Esophagus muscularis mucosa (tissue), 4 donors: Measurements from ENCODE around the gene KIAA0825. TPM values are rescaled to one million over a fixed set of nuclear protein-coding genes. Genes with fewer than 3 reads are reported as not detected.

ENCODE experiments used
- DNase-seq: peaks from one replicate; pipeline ENCODE4 v3.0.0-alpha.2; 2017; ENCODE audit errors: extremely low spot score
- H3K27ac ChIP-seq, 4 donors: fragments of 200-600 bp; sonication (generic); replicated peaks in 1 of 4; 1 replicate in 3 of 4; 2 replicates in 1 of 4; pipeline ENCODE4 v1.5.1; 2016 to 2019; ENCODE audit warnings: mild to moderate bottlenecking in 1 of 4
- H3K27me3 ChIP-seq, 4 donors: fragments of 200-600 bp; sonication (generic); one replicate each; pipeline versions ENCODE4 v1.5.1 to v1.6.0; 2016 to 2019
- H3K36me3 ChIP-seq, 4 donors: fragments of 200-600 bp; sonication (generic); one replicate each; pipeline ENCODE4 v1.5.1; 2016 to 2019
- H3K4me1 ChIP-seq, 4 donors: fragments of 200-600 bp; sonication (generic); one replicate each; pipeline ENCODE4 v1.5.1; 2016 to 2019
- H3K4me3 ChIP-seq, 4 donors: fragments of 200-600 bp; sonication (generic); 1 replicate in 2 of 4; 2 replicates in 2 of 4; pipeline ENCODE4 v1.5.1; 2016 to 2019; ENCODE audit warnings: mild to moderate bottlenecking in 4 of 4, moderate library complexity in 1 of 4
- H3K9me3 ChIP-seq, 4 donors: fragments of 200-600 bp; sonication (generic); 1 replicate in 3 of 4; 2 replicates in 1 of 4; pipeline ENCODE4 v1.5.1; 2016 to 2019
- CTCF ChIP-seq, 3 experiments: fragments of 200-600 bp in 2 of 3; fragments of 450-650 bp in 1 of 3; sonication (generic) in 2 of 3; IDR thresholded peaks; one replicate each; pipeline ENCODE4 v1.5.1; 2017 to 2019; ENCODE audit warnings: antibody characterized with exemption in 3 of 3, mild to moderate bottlenecking in 2 of 3, moderate library complexity in 1 of 3
- EP300 ChIP-seq: sonication (generic); formaldehyde crosslinking; IDR thresholded peaks from one replicate; pipeline ENCODE4 v1.6.1; 2017; ENCODE audit warnings: antibody characterized with exemption
- POLR2A ChIP-seq: fragments of 450-650 bp; IDR thresholded peaks from one replicate; pipeline ENCODE4 v1.6.1; 2017; ENCODE audit warnings: antibody characterized with exemption, moderate library complexity, mild to moderate bottlenecking, low read depth
- POLR2AphosphoS5 ChIP-seq, 2 donors: sonication (generic); formaldehyde crosslinking; IDR thresholded peaks; one replicate each; pipeline ENCODE4 v1.6.1; 2017; ENCODE audit warnings: antibody characterized with exemption in 2 of 2
- WGBS: methylation state at CpG from one replicate; pipeline ENCODE4 v1.1.5; 2018; 5-methylcytosine and 5-hydroxymethylcytosine counted together
- intact Hi-C: fragments of 100-400 bp; cut with DNase I; formaldehyde crosslinking; loops from one replicate; pipeline ENCODE4 v1.15.1; 2023
- total RNA-seq, 4 donors: library from RNA; depleted of rRNA; stranded (reverse); fragments of >200 nt; gene quantifications; one replicate each; pipeline versions ENCODE4 v1.1.0 to v1.2.1, GENCODE V29; 2016

The KIAA0825 gene
- total RNA-seq, 4 donors from 2014 or later, result 2.3 to 4.2 (median 2.9) TPM

- H3K36me3 ChIP-seq, result peaks cover 0 to 44% (median 15%) of the 10 kb centered on the region in 4 donors
- intact Hi-C loops, result no loop called here
- peaks cover 0 to 23% (median 11%) of the 10 kb centered on the region in 4 donors for H3K9me3 ChIP-seq
- H3K27me3 ChIP-seq, result no peaks in the 10 kb centered on the region
- TF ChIP-seq POLR2AphosphoS5 (IDR thresholded peaks at IDR 0.05) (no peak), POLR2A (no peak), CTCF (IDR thresholded peaks at IDR 0.05) (no peak), EP300 (no peak)
- 97% methylated on average over 1 of the region's 1 CpG for WGBS
- H3K4me3 ChIP-seq, result no peak overlapping the region
- no peaks in the 10 kb centered on the region for H3K4me1 ChIP-seq
- no peak overlapping the region for H3K27ac ChIP-seq
- no peak for DNase-seq
These were observed 39.9 kb upstream of the KIAA0825 start for GRCh38 chr5:94658272-94658671.

GRCh38 chr5:94649874-94650273 is 31.5 kb upstream of the KIAA0825 start:
- Histone ChIP-seq H3K36me3 (peaks cover 0 to 22% (median 10%) of the 10 kb centered on the region in 4 donors), H3K9me3 (peaks cover 0 to 2% (median under 1%) of the 10 kb centered on the region in 4 donors), H3K27ac (no peak overlapping the region), H3K4me1 (no peaks in the 10 kb centered on the region), H3K27me3 (no peaks in the 10 kb centered on the region), H3K4me3 (no peak overlapping the region)
- intact Hi-C loops, result no loop called here
- TF ChIP-seq EP300 (no peak), POLR2AphosphoS5 (IDR thresholded peaks at IDR 0.05) (no peak)
- DNase-seq, result no peak
- WGBS, result 87% methylated on average over 1 of the region's 1 CpG

GRCh38 chr5:94646758-94647157 is 28.4 kb upstream of the KIAA0825 start:
- DNase-seq, result no peak
- TF ChIP-seq EP300 (no peak), CTCF (IDR thresholded peaks at IDR 0.05) (no peak), POLR2A (no peak), POLR2AphosphoS5 (IDR thresholded peaks at IDR 0.05) (no peak)
- H3K27ac ChIP-seq, result no peak overlapping the region
- peaks cover 0 to 11% (median 5%) of the 10 kb centered on the region in 4 donors for H3K36me3 ChIP-seq
- H3K9me3 ChIP-seq, result no peaks in the 10 kb centered on the region
- H3K4me1 ChIP-seq, result no peaks in the 10 kb centered on the region
- intact Hi-C loops, result no loop called here
- H3K4me3 ChIP-seq, result no peak overlapping the region
- H3K27me3 ChIP-seq, result no peaks in the 10 kb centered on the region

- Histone ChIP-seq H3K9me3 (peaks cover 0 to 11% (median 3%) of the 10 kb centered on the region in 4 donors), H3K27ac (no peak overlapping the region), H3K27me3 (no peaks in the 10 kb centered on the region), H3K36me3 (peaks cover 0 to 15% (median 5%) of the 10 kb centered on the region in 4 donors), H3K4me1 (no peaks in the 10 kb centered on the region), H3K4me3 (no peak overlapping the region)
- TF ChIP-seq EP300 (no peak), POLR2AphosphoS5 (IDR thresholded peaks at IDR 0.05) (no peak), POLR2A (no peak), CTCF (IDR thresholded peaks at IDR 0.05) (no peak)
- 95% methylated on average over 3 of the region's 3 CpGs for WGBS
- DNase-seq, result no peak
- intact Hi-C loops, result no loop called here
These were observed 26.6 kb upstream of the KIAA0825 start for GRCh38 chr5:94645053-94645452.

GRCh38 chr5:94640176-94640575 is 21.8 kb upstream of the KIAA0825 start:
- H3K4me3 ChIP-seq, result no peak overlapping the region
- 96% methylated on average over 3 of the region's 3 CpGs for WGBS
- no peak for DNase-seq
- no peaks in the 10 kb centered on the region for H3K4me1 ChIP-seq
- H3K36me3 ChIP-seq, result peaks cover 0 to 25% (median 5%) of the 10 kb centered on the region in 4 donors
- intact Hi-C loops, result no loop called here
- H3K9me3 ChIP-seq, result peaks cover 0 to 12% (median 3%) of the 10 kb centered on the region in 4 donors
- no peak overlapping the region for H3K27ac ChIP-seq
- no peaks in the 10 kb centered on the region for H3K27me3 ChIP-seq
- no peak for TF ChIP-seq POLR2A
- no peak for TF ChIP-seq POLR2AphosphoS5 (IDR thresholded peaks at IDR 0.05)
- no peak for TF ChIP-seq EP300
- TF ChIP-seq CTCF (IDR thresholded peaks at IDR 0.05), result no peak
